Stomach (tissue), 4 donors: ENCODE measurements around the gene PAOX.

ENCODE experiments used
- CTCF ChIP-seq, 7 experiments: fragments of 450-650 bp in 4 of 7; fragments of 200-600 bp in 3 of 7; sonication (generic) in 3 of 7; IDR thresholded peaks; one replicate each; pipeline ENCODE4 v1.5.1; 2016 to 2019; ENCODE audit warnings: antibody characterized with exemption in 7 of 7, control low read depth in 2 of 7, mild to moderate bottlenecking in 1 of 7
- EP300 ChIP-seq: sonication (generic); formaldehyde crosslinking; IDR thresholded peaks from one replicate; pipeline ENCODE4 v1.6.1; 2017; ENCODE audit warnings: antibody characterized with exemption
- POLR2A ChIP-seq, 4 donors: fragments of 450-650 bp; IDR thresholded peaks; one replicate each; pipeline ENCODE4 v1.6.1; 2016; ENCODE audit warnings: antibody characterized with exemption in 4 of 4, control low read depth in 2 of 4, mild to moderate bottlenecking in 1 of 4, moderate library complexity in 1 of 4
- POLR2AphosphoS5 ChIP-seq, 3 donors: sonication (generic); formaldehyde crosslinking; IDR thresholded peaks; one replicate each; pipeline ENCODE4 v1.6.1; 2016; ENCODE audit warnings: antibody characterized with exemption in 3 of 3

- TF ChIP-seq CTCF (IDR thresholded peaks at IDR 0.05) (no peak), POLR2AphosphoS5 (IDR thresholded peaks at IDR 0.05) (no peak), EP300 (no peak), POLR2A (IDR thresholded peaks at IDR 0.05) (no peak)
Measured at GRCh38 chr10:133411523-133412380, 32.7 kb downstream of the PAOX start.
